Erythroblast (primary cell): ENCODE results near the gene PLCL1.

Experiments
- GATA1 ChIP-seq: IDR thresholded peaks from 2 replicates; pipeline ENCODE4 v1.6.1; 2011; ENCODE audit warnings: low read depth, mild to moderate bottlenecking, control low read depth, low read length, moderate library complexity
- POLR2A ChIP-seq: IDR thresholded peaks from 2 replicates; pipeline ENCODE4 v1.6.1; 2011; ENCODE audit warnings: mild to moderate bottlenecking, low read length

DNA sequence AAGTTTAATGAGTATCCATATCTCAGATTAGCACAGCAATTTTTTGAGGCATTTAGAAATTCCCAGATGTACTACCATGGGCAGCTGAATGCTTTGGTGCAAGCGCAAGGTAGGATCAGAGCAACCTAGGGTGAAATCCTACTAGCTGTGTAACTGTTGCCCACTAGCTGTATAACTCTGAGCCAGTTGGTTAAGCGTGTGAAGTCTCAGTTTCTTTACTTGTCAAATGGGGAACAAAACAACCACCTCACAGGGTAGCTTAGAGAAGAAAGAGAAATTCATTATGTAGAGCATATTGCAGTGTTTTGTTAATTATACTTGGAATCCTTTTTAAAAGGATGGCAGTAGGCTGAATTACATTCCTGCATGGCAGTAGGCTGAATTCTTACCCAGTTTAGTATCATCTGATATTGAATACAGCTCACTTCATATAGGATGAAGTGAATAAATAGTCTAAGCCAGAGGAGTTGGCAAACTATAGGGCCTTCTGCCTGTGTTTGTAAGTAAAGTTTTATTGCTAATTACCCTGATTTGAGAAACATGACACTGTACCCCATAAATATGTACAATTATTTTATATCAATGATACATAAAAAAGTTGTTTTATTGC lies 180.7 kb downstream of the PLCL1 start:
- no peak for TF ChIP-seq POLR2A
- no peak for TF ChIP-seq GATA1
